Stimulated activated CD8-positive, alpha-beta memory T cell treated with anti-CD3 and anti-CD28 coated beads, Interleukin-15, amount 100 ng/mL, for 4 hours (primary cell): Measurements from ENCODE around the gene MYOG.

Source experiments
- DNase-seq, 2 donors: peaks; one replicate each; pipeline ENCODE4 v3.0.0-alpha.2; 2020; ENCODE audit warnings: low read depth in 2 of 2

MYOG gene

DNA sequence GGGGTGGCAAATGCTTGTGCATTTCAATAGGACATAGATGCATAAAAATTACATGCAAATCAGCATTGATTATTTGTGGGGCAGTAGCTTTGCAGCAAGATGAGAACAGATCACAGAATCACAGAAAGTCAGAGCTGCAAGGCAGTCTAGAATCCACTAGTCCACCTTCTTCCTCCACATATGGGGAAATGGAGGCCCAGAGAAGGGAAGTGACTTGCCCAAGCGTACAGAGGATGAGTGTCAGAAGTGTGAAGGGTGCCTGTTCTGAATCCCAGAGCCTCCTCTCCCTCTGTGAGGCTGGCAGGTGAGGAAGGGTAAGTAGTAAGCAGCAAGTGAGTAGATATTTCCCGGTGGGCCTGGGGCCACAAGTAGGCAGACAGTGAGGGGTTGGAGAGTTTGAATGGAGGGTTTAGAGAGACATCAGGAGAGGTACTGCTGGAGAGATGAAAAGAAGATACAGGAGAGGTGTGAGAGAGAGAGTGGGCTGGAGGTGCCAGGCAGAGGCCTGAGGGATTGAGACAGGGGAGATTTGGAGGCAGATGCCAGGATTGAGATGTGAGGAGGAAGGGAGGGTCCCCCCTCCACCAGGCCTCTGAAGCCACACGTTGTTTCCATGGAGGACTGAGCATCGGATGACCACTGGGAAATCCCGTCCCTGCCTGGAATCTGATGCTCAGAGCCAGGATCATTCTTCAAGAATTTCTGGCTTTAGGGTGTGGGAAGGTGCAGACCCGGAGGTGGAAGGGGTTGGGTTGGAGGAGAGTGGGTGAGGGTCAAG, 4.8 kb upstream of the MYOG start:
- DNase-seq: no peak

DNA sequence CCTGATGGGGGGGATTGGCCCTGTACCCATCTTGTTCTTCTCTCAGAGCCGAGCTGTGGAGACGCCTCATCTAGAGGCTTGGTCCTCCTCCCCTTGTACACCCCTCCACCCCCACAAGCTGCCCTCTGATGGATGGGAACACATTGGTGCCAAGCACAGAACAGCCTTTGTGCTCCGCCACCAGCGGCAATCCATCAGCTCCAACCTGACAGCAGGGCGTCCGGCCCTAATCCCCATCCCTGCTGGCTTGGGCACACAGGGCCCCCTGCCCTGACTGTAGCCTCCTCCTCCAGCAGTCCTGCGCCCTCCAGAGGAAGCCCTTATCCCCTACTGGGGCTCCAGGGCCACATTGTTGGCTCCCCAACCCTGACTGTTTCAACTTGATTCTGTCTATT, 3.8 kb upstream of the MYOG start:
- no peak for DNase-seq

DNA sequence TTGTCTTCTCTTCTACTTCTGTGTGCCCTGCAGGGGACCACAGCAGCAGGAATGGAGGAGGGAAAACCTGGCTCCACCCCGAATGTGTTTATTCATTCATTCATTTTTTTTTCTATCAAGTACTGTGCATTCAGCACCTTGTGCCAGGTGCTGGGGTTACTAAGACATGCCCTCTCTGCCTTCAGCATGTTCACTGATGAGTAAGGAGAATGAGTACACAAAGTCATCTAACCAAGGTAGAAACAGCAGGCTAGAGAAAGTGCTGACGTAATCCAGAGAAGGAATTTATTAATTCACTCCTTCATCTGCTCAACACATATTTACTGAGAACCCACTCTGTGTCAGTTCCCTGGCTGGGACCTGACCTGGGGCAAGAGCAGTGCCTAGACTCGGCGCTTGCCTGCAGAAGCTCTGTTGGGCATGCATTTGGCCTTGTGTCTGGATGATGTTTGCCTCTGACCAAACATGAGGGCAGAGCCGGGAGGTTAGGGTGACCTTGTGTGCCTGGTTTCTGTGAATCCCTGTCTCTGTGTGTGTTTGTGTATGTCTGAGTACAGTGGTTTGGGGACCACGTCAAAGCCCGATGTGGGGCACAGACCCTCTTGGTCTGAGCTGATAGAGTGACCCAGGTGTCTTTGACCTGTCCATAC, 3.3 kb upstream of the MYOG start:
- DNase-seq: no peak

DNA sequence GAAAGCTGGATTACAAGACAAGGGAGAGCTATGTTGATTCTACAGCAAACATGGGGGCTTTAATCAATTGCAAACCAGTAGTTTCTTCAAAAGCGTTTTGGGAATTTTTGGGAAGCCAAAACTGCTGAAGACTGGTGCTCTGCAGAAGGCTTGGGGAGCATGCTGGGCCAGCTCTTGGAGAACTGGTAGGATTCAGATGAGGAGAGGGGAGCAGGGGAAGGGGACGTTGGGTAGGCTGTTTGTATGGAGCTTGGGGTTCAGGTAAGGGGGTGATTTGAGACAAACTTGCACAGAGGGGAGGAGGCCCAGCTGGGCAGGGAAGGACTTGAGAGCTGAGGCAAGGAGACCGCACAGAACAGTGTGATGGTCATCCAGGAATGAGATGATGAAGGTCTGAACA, 2.6 kb upstream of the MYOG start:
- no peak for DNase-seq

DNA sequence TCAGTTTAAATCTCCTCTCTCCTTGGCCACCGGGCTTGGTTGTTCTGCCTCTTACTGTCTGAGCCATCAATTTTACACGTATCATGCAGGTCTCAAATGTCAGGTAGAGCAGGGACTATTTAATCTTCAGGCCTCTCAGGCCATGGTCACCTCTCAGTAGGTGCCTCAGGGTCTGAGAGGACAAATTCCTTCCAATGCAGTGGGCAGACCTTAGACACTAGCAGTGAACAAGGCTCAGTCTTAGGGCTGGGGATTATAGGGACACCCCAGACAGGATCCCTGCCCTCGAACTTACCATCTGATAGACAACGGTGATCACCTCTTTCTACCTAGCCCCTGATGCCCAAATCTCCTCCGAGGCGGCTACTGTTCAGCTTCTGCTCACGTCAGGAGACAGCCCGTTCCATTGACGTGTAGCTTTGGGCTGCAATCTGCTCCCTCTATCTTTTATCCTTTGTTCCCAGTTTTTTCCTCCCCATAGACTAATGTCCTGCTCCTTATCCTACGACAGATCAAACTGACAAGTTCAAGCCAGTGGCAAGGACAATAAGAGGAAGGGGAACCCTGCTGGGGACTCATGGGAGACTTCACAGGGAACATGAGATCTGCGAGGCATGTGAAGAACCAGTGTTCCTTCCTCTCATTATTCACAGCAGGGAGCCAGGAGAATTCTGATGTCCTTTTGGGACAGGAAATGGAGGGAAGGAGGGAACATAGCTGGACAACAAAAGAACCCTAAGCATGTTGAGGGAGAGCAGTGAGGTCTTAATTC, 1.4 kb upstream of the MYOG start:
- no peak for DNase-seq

DNA sequence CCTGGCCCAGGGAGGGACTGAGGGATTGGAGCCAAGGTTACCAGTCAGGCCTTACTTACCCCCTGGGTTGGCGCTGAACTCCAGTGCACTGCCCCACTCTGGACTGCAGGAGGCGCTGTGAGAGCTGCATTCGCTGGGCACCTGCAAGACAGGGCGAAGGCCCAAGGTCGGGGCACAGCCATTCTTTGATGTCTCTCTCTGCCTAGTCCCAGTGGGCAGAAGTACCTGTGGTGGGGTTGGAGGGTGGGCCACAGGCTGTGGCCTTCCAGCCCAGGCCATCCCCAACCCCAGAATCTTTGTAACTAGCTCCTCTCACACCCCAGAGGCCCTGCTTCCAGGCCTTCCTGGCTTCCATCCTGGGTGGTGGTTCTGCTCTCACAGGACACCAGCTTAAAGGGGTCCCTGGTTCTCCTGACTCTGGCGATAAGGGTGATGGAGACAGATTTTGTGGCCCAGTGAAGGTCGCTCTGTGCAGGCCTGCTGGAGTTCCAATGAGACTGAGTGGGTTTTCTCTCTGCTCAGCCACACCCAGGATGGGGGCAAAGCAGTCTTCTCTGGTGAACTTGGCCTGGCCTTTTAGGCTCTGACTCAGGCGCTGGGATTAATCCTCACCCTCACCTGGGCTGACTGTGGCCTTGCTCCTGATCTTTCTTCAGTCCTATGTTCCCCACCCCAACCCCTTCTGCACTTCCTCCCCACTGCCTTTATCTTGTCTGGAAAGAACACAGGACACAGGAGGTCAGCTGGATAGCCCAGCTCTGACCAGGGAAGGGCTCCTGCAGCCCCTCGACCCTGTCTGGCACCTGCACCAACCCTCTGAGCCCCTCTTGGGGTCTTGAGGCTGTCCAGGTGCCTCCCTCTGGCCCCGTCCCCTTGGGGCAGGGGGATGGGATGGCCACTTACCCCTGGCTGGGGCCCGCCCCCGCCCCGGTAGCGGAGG, 954 bp downstream of the MYOG start:
- no peak for DNase-seq

DNA sequence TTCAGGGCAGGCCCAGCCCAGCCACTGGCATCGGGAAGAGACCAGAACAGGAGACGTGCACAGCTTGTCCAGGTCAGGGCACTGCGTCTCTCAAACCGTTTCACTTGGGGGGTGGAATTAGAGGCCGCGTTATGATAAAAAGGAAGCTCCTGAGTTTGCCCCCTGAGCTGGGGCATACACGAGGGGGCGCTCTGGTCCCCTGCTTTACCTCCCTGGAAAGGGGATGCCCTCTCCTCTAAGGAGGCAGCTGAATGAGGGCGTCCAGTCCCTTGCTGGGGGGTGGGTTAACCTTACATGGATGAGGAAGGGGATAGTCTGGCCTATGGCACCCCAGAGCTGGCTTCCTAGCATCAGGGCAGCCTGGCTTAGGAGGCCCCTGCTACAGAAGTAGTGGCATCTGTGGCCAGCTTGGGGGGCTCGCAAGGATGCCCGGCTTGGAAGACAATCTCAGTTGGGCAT, 2.3 kb downstream of the MYOG start:
- no peak for DNase-seq

DNA sequence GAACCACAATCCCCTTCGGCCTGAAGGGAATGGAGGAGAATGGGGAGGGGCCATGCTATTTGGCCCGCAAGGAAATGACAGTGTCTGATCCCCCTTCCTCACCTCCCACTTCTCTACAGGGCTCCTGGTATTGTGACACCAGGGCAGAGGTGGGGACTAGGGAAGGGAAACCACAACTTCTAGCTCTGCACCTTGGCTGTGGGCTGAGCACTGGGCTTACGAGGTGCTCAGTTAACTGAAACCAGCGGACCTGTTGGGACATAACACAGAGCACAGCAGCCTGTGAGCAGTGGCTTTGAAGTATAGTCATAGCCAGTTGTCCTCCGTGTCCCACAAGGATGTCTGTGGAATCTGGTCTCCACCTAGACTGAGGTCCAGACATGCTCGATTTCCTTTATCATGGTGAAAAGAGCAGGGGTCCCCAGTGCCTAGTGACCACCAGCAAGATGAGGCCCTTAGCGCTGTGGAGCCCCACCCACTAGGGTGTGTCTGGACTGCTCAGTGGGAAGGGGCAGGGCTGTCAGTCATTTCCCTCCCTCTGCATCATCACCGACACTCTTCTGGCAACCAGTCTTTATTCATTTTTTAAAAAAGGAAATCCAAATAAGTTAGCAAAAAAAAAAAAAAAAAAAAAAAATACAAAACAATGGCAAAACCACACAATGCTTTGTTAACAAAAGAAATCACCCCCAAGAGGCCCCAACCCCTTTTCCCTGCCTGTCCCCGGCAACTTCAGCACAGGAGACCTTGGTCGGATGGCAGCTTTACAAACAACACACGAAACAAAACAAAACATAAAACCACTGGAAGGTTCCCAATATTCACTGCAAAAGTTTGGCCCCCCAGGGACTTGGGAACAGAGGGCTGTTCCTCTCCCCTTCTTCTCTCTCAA, 3.0 kb downstream of the MYOG start:
- no peak for DNase-seq

DNA sequence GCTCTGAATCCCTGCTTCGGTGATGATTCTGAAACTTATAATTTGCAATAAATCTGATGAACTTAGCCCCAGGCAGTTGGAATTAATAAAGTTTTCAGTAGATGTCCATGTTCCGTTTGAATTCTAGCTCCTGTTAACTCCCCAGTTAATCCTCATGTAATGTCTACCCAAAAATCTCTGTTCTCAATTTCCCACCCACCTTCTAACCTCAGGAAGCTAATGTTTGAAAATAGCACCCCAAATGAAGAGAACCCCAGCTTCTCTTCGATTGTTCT, 3.6 kb downstream of the MYOG start:
- DNase-seq: no peak

DNA sequence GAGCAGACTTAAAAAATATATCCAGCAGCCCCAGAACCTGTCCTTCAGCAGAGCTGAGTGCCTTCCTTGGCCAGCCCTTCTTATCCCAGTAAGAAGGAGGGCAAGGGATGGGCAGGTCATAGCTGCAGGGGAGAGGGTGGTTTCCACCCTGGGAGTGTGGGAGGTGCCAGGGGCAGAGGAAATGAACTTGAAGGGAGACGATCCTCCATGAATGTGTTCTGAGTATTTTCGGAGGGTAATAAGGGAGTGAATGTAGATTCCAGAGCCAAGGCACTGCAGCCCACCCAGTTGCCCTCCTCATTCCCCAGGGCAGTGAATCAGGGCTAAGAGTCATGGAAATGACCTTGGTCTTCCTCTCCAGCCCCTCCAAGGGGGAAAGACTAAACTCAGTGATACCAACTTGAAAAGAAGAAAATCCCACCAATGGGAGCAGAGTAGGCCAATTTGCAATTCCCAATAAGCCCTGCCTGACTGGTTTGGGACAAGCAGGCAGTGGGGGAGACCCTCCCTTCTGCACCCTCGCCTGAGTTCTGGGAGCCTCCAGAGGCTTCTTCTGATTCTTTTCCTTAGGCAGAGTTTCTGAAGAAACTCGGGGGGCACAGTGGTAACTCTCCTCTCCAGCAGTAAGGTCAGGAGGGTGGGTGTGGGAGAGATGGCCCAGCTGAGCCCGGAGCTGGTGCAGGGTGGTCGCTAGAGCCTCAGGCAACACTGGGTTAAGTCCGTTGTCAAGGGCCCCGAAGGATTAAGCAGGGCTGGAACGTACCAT, 4.2 kb downstream of the MYOG start:
- DNase-seq: no peak

DNA sequence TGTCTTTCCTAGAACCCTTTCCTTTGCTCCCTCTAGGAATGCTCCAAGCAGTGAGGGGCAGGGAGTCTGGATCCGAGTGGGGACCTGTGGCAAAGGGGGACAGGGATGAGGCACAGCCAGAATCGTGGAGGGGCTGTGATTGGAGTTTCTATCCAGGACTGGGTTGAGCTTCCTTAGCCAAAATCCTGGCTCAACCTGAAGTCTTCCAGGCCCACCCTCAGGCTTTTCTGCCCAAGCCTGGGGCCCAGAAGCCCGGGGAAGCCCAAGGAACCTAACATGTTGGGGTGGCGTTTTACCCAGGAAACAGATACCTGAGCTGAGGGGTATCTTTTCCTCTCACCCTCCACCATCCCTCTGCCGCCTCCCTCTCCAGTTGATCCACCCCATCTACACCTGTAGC, 5.4 kb downstream of the MYOG start:
- DNase-seq: no peak

DNA sequence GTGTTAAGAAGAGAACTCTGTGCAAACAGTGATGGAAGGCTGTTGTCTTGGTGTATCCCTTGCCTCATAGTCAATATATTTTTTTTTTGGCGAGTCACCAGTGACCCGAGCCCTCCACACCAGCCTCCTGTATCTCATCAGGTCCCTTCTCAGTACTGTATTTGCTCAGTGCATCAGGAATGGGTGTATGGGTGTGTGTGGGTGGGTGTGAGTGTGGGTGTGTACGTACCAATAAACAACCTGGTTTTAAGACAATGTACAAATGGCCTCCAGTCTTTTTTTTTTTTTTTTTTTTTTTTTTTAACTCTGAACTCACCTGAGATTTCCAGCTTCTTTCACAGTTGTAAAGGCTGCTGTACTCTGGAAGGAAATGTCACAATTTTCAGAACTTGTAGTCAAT, 7.3 kb downstream of the MYOG start:
- DNase-seq: no peak

DNA sequence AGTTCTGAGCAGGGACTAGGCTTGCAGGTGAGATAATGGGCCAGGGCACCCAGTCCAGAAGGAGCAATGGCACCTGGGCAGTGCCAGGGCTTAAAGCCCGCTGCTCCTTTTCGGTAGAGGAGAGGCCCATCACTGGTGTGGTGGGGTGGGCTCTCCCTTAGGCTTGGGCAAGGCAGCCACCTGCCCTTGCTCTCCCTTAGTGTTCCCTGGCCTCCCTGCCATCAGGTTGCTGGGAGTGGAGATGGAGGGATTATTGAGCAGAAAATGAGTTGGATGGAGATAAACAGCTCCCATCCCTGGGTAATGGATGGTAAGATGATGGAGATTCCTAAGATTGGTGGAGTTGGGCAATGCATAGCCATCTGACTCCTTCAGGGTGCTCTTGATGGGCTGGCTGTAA, 7.9 kb downstream of the MYOG start:
- DNase-seq: no peak

DNA sequence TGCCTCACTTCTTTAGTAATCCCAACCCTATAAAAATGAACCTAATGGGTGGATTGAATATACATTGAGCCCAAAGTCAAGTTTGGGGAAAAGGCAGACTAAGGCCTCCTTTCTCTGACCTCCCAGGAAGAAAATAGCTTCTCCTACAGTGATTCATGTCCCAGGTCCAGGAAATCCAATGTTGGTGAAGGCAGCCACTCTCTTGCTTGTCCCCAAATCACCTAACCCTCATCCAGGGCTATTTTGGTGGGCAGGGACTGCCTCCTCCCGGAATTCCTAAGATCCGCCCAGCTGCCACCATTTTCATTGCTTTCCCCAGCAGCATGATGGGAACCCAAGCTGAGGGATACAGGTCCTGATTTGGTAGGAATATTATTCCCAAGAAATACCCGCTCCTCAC, 8.4 kb downstream of the MYOG start:
- no peak for DNase-seq

DNA sequence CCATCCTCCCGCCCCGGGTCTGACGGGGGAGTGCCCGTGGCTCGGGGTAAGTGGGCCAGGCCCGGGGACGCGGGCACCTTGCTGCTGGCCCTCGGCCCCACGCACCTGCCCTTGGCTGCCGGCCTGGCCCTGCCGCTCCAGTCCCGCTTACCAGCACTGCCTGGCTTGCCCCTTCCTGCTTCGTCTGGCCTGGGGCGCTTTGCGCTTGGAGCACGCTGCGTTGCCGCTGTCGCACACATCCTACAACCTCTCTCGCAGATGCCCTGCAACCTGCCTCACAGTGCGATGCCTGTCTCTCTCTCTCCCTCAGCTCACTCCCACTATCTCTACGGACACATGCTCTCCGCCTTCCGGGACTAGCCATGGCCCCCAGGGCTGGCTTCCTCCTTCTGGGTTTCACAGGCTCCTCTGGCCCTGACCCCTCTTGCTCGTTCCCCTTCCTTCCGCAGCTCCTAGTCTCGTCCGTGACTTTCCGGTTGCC, 9.7 kb downstream of the MYOG start:
- no peak for DNase-seq

DNA sequence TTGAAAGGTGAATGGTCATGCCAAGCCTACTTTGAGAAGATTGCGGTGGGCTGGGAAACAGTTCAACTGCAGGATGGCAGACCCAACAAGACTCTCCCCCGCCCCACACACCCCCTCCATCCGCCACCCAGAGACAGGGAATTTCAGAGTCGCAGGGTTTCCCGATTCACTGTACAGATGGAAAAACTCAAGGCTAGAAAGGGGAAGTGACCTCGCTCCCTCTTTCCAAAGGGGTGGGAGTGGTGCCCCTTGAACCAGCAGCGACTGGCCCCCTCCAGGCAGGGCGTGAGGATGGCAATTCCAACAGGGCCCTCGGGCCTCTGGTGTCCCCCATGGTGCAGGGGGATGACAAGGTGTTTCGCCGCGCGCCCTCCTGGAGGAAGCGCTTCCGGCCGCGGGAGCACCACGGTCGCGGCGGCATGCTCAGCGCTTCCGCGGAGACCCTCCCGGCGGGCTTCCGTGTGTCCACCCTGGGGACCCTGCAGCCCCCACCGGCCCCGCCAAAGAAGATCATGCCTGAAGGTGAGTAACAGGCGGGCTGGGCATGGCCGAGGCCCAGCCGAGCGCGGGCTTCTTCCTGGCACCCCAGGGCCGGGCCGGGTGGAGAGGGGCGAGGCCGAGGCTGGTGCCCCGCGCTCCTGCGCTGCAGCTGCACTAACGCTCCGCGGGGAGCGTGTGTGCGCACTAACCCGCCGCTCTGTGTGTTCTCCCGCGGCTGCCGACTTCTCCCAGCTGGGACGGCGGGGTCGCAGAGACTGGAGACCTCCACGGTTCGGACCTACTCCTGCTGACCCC, 10.4 kb downstream of the MYOG start:
- DNase-seq: no peak

DNA sequence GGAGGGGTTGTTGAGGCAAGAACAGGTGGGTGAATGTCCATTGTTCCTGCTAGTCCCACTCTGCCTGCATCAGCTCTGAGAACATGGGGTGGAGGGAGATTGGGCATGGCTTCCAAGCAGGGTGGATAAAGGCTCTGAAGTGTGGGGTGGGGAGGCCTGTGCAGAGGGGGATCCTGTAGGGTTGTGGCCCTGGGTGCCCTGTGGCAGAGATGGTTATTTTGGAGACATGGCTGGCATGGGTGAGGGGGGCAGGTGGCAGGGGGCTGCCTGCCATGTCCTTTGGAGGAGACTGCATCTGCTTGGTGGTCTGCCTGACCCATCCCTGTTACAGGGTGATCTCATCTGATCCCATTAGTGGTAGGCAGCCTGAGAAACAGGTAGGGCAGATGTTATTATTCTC, 11.2 kb downstream of the MYOG start:
- no peak for DNase-seq

DNA sequence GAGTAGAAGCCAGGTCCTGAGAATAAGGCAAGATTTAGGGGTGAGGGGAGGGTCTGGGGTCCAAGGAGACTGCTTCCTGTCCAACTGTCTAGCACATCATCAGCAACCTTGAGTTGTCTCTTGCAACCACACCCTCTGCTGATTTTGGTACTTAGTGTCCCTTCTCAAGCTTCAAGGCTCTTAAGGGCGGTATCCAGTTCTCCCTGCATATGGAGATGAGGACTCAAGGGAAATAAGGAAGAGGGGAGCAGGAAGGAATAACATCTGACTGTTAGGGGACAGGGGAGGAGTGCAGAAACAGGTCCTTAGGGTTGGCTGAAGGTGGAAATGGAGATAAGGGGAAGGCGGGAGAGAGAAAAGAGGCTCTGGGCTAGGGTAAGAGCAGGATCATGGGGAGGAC, 12.3 kb downstream of the MYOG start:
- DNase-seq: no peak

DNA sequence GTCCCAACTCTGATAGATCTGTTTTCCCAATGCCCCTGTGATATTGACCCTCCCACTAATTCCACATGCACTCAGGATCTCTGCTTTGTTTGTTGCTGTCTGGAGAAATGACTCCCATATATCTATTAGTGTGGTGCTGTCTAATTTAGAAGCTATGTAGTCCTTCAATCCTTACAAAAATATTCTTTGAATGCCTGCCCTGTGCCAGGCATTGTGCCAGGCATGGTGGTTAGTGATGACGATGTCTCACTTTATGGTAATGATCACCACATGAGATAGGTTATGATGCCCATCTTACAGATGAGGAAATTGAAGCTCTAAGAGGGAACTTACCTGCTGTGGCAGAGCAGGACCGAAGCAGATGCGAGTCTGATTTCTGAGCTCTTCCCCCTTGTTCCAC, 12.9 kb downstream of the MYOG start:
- no peak for DNase-seq
